ENCODE measurements around the gene NAP1L1.

NAP1L1 gene

GRCh38 chr12:76041406-76041805, 43.1 kb downstream of the NAP1L1 start:
- POLR2A ChIA-PET = no interaction called here
- CTCF ChIA-PET = interaction anchor here (1.3 to 6.6 kb wide), 4 partner anchors 9 to 537 kb away, joined by 3 to 97 read pairs (median 3); no protein-coding TSS in a partner anchor
- no peak overlapping the region for H3K4me3 ChIP-seq (ENCODE audit: low read depth, low read length)

GRCh38 chr12:76040461-76040860, 44.0 kb downstream of the NAP1L1 start:
- DNase-seq (ENCODE audit: low read depth, low spot score) = no peak
- no peak overlapping the region for H3K4me3 ChIP-seq (ENCODE audit: low read depth, low read length)
- no peak for TF ChIP-seq CTCF (IDR thresholded peaks at IDR 0.05; ENCODE audit: insufficient read depth, low read length, missing control alignments)
- ChIA-PET POLR2A (no interaction called here), CTCF (interaction anchor here (1.0 to 6.6 kb wide), 8 partner anchors 8 to 546 kb away, joined by 3 to 97 read pairs (median 3); no protein-coding TSS in a partner anchor)

More at GRCh38 chr12:76041406-76041805, 43.1 kb downstream of the NAP1L1 start:
- DNase-seq (ENCODE audit: low read depth, low spot score) = no peak
- TF ChIP-seq CTCF (IDR thresholded peaks at IDR 0.05; ENCODE audit: insufficient read depth, low read length, missing control alignments) = no peak

DNA sequence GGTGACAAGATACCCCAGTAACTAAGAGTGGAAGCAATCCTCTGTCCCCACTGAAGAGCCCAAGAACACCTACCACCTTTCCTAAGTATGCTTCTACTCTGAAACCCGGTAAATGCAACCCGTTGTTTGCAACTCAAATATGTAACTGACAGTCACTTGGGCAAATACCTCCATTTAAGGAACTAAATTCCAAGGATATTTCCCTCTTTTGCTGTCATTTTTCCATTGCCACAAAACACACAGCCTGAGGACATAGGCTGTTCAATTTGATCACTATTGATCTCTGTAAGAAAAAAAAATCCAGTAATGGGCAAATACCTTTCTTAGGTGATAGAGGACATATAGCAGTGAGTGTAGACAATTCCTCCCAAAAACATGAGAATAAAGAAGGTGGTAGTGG, 46.3 kb downstream of the NAP1L1 start:
- ChIA-PET POLR2A (no interaction called here), CTCF (interaction anchor here (1.0 to 6.6 kb wide), 9 partner anchors 8 to 511 kb away, joined by 3 to 97 read pairs (median 11); partner anchors contain the start of gene BBS10)
- no peak overlapping the region for H3K4me3 ChIP-seq (ENCODE audit: low read depth, low read length)
- TF ChIP-seq CTCF (IDR thresholded peaks at IDR 0.05; ENCODE audit: insufficient read depth, low read length, missing control alignments) = no peak
- no peak for DNase-seq (ENCODE audit: low read depth, low spot score)

DNA sequence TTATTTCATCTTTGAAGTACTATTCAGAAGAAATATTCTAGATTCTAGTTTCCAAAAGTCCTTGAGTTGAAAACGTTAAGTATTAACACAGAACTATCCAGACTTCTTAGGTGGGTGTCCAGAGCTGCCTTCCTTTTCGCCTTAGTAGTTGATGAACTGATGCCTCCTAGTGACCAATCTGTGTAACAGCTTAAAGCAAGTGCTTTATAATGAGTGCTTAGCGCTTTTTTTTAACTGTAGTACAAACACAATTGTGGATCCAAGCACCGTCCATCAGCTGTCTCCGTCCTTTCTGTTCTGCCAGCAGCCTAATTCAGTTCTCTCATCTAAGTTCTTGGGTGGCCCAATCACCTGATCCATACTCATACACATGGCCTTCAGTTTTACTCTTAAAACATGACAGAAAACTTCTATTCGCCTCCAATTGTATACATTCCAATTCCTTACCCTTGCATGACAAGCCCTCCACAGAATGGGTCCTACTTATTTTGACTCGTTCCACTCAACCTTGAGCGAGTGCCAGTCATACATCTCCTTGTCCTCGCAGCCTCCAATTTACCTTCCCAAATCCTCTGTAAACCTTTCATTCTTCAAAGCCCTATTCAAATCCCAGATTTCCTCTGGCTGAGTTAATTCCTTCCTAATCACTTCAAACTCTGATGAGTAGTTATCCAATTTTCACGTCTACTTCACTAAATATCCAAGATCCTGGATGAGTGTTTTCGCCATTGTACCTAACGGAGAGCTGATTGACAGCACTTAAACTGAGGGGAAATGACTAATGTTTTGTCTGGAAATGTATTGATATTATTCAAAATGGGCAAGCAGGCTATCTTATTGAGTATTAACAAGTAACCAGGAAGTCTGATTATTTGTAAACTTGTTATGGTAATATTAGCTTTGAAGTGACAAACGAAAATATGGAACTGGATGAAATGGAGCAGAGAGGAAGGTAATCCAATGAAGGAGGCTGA, 47.1 kb downstream of the NAP1L1 start:
- CTCF ChIA-PET = interaction anchor here (0.7 to 6.6 kb wide), 28 partner anchors 9 to 552 kb away, joined by 3 to 97 read pairs (median 3); partner anchors contain the start of gene BBS10
- TF ChIP-seq CTCF (IDR thresholded peaks at IDR 0.05; ENCODE audit: insufficient read depth, low read length, missing control alignments) = peak; percentile 57
- no peak overlapping the region for H3K4me3 ChIP-seq (ENCODE audit: low read depth, low read length)
- POLR2A ChIA-PET = interaction anchor here (0.7 kb wide), 1 partner anchor 288 kb away, joined by 3 read pairs; no protein-coding TSS in a partner anchor
- DNase-seq (ENCODE audit: low read depth, low spot score) = peak; percentile 51

GRCh38 chr12:76035045-76035444, 49.4 kb downstream of the NAP1L1 start:
- no peak for TF ChIP-seq CTCF (IDR thresholded peaks at IDR 0.05; ENCODE audit: insufficient read depth, low read length, missing control alignments)
- no peak for DNase-seq (ENCODE audit: low read depth, low spot score)
- CTCF ChIA-PET = interaction anchor here (11.7 kb wide), 1 partner anchor 508 kb away, joined by 130 read pairs; no protein-coding TSS in a partner anchor
- H3K4me3 ChIP-seq (ENCODE audit: low read depth, low read length) = no peak overlapping the region
- POLR2A ChIA-PET = no interaction called here

Data from AG04449 (cell line).